ENCODE results near the gene SEZ6L2. TPM values are rescaled to one million over a fixed set of nuclear protein-coding genes. Genes with fewer than 3 reads are reported as not detected.

The SEZ6L2 gene
- total and polyA plus RNA-seq, 2 of the 13 experiments (the other 11 are each of a cell fraction or from before 2014, with no cell fraction given): 14.9 to 16.9 TPM

DNA sequence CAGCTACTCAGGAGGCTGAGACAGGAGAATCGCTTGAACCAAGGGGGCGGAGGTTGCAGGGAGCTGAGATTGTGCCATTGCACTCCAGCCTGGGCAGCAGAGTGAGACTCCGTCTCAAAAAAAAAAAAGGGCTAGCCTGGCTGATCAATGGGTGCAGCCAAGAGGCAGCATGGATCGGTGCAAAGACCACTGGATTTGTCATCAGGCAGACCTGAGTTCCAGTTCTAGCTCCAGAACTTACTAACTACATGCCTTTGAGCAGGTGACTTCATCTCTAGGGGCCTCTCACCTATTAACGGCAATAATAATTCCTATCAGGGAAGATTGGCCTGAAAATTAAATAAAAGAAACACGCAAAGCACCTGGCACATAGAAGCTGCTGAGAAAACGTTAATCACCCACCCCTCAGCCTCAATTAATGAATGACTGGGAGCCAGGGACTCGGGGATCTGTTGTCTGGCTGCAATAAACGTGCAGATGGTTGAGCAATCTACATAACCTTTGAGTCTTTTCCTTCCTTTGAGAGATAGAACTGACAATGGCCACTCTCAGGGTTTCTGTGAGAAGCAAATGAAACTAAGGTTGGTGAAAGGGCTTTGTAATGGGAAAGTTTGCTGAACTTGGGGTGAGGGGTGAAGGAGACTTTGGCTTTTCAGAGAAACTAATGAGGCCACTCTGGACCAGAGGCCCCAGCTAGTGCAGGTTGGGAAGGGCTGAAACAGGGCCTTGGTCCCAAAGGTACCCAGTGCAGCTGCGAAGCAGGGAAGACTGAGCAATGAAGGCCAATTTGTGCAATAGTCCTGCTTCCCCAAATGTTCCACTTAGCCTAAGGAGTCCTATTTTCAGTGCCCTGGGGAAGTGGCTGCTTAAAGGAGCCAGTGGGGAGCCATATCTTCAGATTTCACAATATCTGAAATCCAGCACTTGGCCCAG, 7.6 kb downstream of the SEZ6L2 start (continued):
- TF ChIP-seq, protein P1, sequence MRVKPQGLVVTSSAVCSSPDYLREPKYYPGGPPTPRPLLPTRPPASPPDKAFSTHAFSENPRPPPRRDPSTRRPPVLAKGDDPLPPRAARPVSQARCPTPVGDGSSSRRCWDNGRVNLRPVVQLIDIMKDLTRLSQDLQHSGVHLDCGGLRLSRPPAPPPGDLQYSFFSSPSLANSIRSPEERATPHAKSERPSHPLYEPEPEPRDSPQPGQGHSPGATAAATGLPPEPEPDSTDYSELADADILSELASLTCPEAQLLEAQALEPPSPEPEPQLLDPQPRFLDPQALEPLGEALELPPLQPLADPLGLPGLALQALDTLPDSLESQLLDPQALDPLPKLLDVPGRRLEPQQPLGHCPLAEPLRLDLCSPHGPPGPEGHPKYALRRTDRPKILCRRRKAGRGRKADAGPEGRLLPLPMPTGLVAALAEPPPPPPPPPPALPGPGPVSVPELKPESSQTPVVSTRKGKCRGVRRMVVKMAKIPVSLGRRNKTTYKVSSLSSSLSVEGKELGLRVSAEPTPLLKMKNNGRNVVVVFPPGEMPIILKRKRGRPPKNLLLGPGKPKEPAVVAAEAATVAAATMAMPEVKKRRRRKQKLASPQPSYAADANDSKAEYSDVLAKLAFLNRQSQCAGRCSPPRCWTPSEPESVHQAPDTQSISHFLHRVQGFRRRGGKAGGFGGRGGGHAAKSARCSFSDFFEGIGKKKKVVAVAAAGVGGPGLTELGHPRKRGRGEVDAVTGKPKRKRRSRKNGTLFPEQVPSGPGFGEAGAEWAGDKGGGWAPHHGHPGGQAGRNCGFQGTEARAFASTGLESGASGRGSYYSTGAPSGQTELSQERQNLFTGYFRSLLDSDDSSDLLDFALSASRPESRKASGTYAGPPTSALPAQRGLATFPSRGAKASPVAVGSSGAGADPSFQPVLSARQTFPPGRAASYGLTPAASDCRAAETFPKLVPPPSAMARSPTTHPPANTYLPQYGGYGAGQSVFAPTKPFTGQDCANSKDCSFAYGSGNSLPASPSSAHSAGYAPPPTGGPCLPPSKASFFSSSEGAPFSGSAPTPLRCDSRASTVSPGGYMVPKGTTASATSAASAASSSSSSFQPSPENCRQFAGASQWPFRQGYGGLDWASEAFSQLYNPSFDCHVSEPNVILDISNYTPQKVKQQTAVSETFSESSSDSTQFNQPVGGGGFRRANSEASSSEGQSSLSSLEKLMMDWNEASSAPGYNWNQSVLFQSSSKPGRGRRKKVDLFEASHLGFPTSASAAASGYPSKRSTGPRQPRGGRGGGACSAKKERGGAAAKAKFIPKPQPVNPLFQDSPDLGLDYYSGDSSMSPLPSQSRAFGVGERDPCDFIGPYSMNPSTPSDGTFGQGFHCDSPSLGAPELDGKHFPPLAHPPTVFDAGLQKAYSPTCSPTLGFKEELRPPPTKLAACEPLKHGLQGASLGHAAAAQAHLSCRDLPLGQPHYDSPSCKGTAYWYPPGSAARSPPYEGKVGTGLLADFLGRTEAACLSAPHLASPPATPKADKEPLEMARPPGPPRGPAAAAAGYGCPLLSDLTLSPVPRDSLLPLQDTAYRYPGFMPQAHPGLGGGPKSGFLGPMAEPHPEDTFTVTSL (CRISPR knock-in tag; IDR thresholded peaks at IDR 0.05; ENCODE audit: borderline replicate concordance): no peak
- TF ChIP-seq AHR (CRISPR knock-in tag; IDR thresholded peaks at IDR 0.05) (no peak), ZNF777 (CRISPR knock-in tag; IDR thresholded peaks at IDR 0.05) (no peak), SETDB1 (CRISPR knock-in tag; IDR thresholded peaks at IDR 0.05; ENCODE audit: borderline replicate concordance) (no peak), AGO1 (IDR thresholded peaks at IDR 0.05; ENCODE audit: low read depth, low read length, poor library complexity, severe bottlenecking) (no peak), TBX3 (IDR thresholded peaks at IDR 0.05; ENCODE audit: borderline replicate concordance) (no peak), ZMAT3 (CRISPR knock-in tag; conservative IDR thresholded peaks at IDR 0.05) (no peak), GATA4 (IDR thresholded peaks at IDR 0.05; ENCODE audit: borderline replicate concordance, low read depth) (no peak), ZKSCAN1 (IDR thresholded peaks at IDR 0.05; ENCODE audit: low read length) (no peak), SMAD1 (CRISPR knock-in tag; IDR thresholded peaks at IDR 0.05; ENCODE audit: borderline replicate concordance, low read depth) (no peak), SMARCE1 (IDR thresholded peaks at IDR 0.05; ENCODE audit: borderline replicate concordance) (no peak), REPIN1 (CRISPR knock-in tag; IDR thresholded peaks at IDR 0.05; ENCODE audit: borderline replicate concordance, low read depth) (peak; percentile 80; the same call in 1 of the 2 replicates), RCOR2 (CRISPR knock-in tag; IDR thresholded peaks at IDR 0.05) (no peak; the same call in 1 of the 2 replicates)
- TF ChIP-seq, protein P2, sequence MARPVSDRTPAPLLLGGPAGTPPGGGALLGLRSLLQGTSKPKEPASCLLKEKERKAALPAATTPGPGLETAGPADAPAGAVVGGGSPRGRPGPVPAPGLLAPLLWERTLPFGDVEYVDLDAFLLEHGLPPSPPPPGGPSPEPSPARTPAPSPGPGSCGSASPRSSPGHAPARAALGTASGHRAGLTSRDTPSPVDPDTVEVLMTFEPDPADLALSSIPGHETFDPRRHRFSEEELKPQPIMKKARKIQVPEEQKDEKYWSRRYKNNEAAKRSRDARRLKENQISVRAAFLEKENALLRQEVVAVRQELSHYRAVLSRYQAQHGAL (CRISPR knock-in tag; IDR thresholded peaks at IDR 0.05; ENCODE audit: not compliant biosample characterization): no peak
- TF ChIP-seq, protein P3, sequence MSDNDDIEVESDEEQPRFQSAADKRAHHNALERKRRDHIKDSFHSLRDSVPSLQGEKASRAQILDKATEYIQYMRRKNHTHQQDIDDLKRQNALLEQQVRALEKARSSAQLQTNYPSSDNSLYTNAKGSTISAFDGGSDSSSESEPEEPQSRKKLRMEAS (IDR thresholded peaks at IDR 0.05): peak; percentile 54; the same call in 1 of the 2 replicates
- TF ChIP-seq, protein P4, sequence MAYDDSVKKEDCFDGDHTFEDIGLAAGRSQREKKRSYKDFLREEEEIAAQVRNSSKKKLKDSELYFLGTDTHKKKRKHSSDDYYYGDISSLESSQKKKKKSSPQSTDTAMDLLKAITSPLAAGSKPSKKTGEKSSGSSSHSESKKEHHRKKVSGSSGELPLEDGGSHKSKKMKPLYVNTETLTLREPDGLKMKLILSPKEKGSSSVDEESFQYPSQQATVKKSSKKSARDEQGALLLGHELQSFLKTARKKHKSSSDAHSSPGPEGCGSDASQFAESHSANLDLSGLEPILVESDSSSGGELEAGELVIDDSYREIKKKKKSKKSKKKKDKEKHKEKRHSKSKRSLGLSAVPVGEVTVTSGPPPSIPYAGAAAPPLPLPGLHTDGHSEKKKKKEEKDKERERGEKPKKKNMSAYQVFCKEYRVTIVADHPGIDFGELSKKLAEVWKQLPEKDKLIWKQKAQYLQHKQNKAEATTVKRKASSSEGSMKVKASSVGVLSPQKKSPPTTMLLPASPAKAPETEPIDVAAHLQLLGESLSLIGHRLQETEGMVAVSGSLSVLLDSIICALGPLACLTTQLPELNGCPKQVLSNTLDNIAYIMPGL (CRISPR knock-in tag; IDR thresholded peaks at IDR 0.05; ENCODE audit: borderline replicate concordance in 1 of 2, low read depth in 1 of 2): no peak

Data from HepG2 (cell line).